Endothelial cell (in vitro differentiated cells): Measurements from ENCODE around the gene WFS1. TPM values are rescaled to one million over a fixed set of nuclear protein-coding genes. Genes with fewer than 3 reads are reported as not detected.

ENCODE experiments used
- DNase-seq: peaks from one replicate; pipeline ENCODE4 v3.0.0; 2021; ENCODE audit warnings: low spot score
- H3K27ac Mint-ChIP-seq: one replicate; pipeline ENCODE4 v1.8.0; 2021; ENCODE audit warnings: mixed read lengths, inconsistent platforms; ENCODE audit not compliant: unreplicated experiment
- H3K27me3 Mint-ChIP-seq: one replicate; pipeline ENCODE4 v1.8.0; 2021; ENCODE audit warnings: mild to moderate bottlenecking, moderate library complexity, mixed read lengths, inconsistent platforms; ENCODE audit not compliant: unreplicated experiment
- H3K36me3 Mint-ChIP-seq: one replicate; pipeline ENCODE4 v1.8.0; 2021; ENCODE audit warnings: mild to moderate bottlenecking, low read depth, mixed read lengths, inconsistent platforms; ENCODE audit not compliant: unreplicated experiment
- H3K4me1 Mint-ChIP-seq: one replicate; pipeline ENCODE4 v1.8.0; 2021; ENCODE audit warnings: mild to moderate bottlenecking, mixed read lengths, inconsistent platforms; ENCODE audit not compliant: unreplicated experiment
- H3K4me3 Mint-ChIP-seq: one replicate; pipeline ENCODE4 v1.8.0; 2021; ENCODE audit warnings: mild to moderate bottlenecking, mixed read lengths, inconsistent platforms; ENCODE audit not compliant: unreplicated experiment
- H3K9me3 Mint-ChIP-seq: one replicate; pipeline ENCODE4 v1.8.0; 2021; ENCODE audit warnings: mixed read lengths, inconsistent platforms; ENCODE audit not compliant: unreplicated experiment
- CTCF ChIP-seq: fragments of 200-600 bp; sonication (generic); IDR thresholded peaks from one replicate; pipeline ENCODE4 v1.5.0; 2021; ENCODE audit warnings: antibody characterized with exemption; ENCODE audit not compliant: unreplicated experiment
- total RNA-seq: library from RNA; stranded (reverse); fragmentation: NEBNext Ultra II Directional; extraction: Animal tissue kit (Norgen Biotek cat#: 25700); gene quantifications from one replicate; pipeline ENCODE4 v1.2.1, GENCODE V29; 2021; ENCODE audit not compliant: unreplicated experiment

Gene WFS1
- total RNA-seq, 1 donor from 2014 or later, result 53.2 TPM

- TF ChIP-seq CTCF, result no peak
- no peaks in the 10 kb centered on the region for H3K4me1 Mint-ChIP-seq
- H3K4me3 Mint-ChIP-seq, result no peak overlapping the region
- peaks cover 6% of the 10 kb centered on the region for H3K27me3 Mint-ChIP-seq
- H3K36me3 Mint-ChIP-seq, result no peaks in the 10 kb centered on the region
- no peaks in the 10 kb centered on the region for H3K9me3 Mint-ChIP-seq
- no peak overlapping the region for H3K27ac Mint-ChIP-seq
- DNase-seq, result no peak
Measured at GRCh38 chr4:6230827-6231662, 38.6 kb upstream of the WFS1 start.

- Mint-ChIP-seq H3K4me1 (no peaks in the 10 kb centered on the region), H3K27me3 (peaks cover 6% of the 10 kb centered on the region), H3K36me3 (no peaks in the 10 kb centered on the region), H3K4me3 (no peak overlapping the region), H3K9me3 (no peaks in the 10 kb centered on the region), H3K27ac (no peak overlapping the region)
- no peak for DNase-seq
- no peak for TF ChIP-seq CTCF
Measured at GRCh38 chr4:6231663-6232165, 37.9 kb upstream of the WFS1 start.

GRCh38 chr4:6232836-6233785, 36.5 kb upstream of the WFS1 start:
- H3K36me3 Mint-ChIP-seq, result no peaks in the 10 kb centered on the region
- H3K9me3 Mint-ChIP-seq, result no peaks in the 10 kb centered on the region
- no peak for DNase-seq
- no peak overlapping the region for H3K4me3 Mint-ChIP-seq
- H3K4me1 Mint-ChIP-seq, result no peaks in the 10 kb centered on the region
- peaks cover 6% of the 10 kb centered on the region for H3K27me3 Mint-ChIP-seq
- TF ChIP-seq CTCF, result no peak
- no peak overlapping the region for H3K27ac Mint-ChIP-seq

GRCh38 chr4:6233929-6234328, 35.7 kb upstream of the WFS1 start:
- Mint-ChIP-seq H3K27ac (no peak overlapping the region), H3K4me3 (no peak overlapping the region), H3K36me3 (no peaks in the 10 kb centered on the region), H3K27me3 (peaks cover 4% of the 10 kb centered on the region), H3K4me1 (no peaks in the 10 kb centered on the region), H3K9me3 (no peaks in the 10 kb centered on the region)
- no peak for TF ChIP-seq CTCF
- no peak for DNase-seq
